Measurements from ENCODE around the gene SMIM24.

- no peak for TF ChIP-seq CTCF (IDR thresholded peaks at IDR 0.05)
- TF ChIP-seq POLR2AphosphoS5 (IDR thresholded peaks at IDR 0.05) = no peak
- TF ChIP-seq POLR2A (IDR thresholded peaks at IDR 0.05) = no peak
- TF ChIP-seq EP300 (IDR thresholded peaks at IDR 0.05) = no peak
Measured at GRCh38 chr19:3520166-3521103, 40.1 kb upstream of the SMIM24 start.
